Neutrophil (primary cell): Measurements from ENCODE around the gene CD70.
A peak's percentile ranks its signal among the peaks of the same experiment; 100 is the strongest.
"Not testable (repeated sequence)": the region's sequence is repeated elsewhere in the genome, so short reads cannot be mapped to it uniquely, and the experiment has no call there.

Experiments
- H3K27ac ChIP-seq: fragments of 200-600 bp; sonication (generic); 2 replicates; pipeline ENCODE4 v1.5.1; 2016; ENCODE audit warnings: mild to moderate bottlenecking, moderate library complexity
- H3K27me3 ChIP-seq: fragments of 200-600 bp; sonication (generic); 2 replicates; pipeline ENCODE4 v1.6.0; 2016; ENCODE audit warnings: mild to moderate bottlenecking
- H3K36me3 ChIP-seq: fragments of 200-600 bp; sonication (generic); 2 replicates; pipeline ENCODE4 v1.5.1; 2017
- H3K4me1 ChIP-seq, 2 experiments: fragments of 200-600 bp in 1 of 2; sonication (generic) in 1 of 2; 1 replicate in 1 of 2; 2 replicates in 1 of 2; pipeline versions ENCODE4 v1.5.1 to v1.6.1; 2013 to 2016; ENCODE audit warnings: low read depth in 1 of 2, low read length in 1 of 2, mild to moderate bottlenecking in 1 of 2, moderate library complexity in 1 of 2; ENCODE audit not compliant: control insufficient read depth in 1 of 2, insufficient read depth in 1 of 2
- H3K4me3 ChIP-seq, 2 experiments: fragments of 200-600 bp in 1 of 2; sonication (generic) in 1 of 2; 1 replicate in 1 of 2; 2 replicates in 1 of 2; pipeline ENCODE4 v1.5.1; 2013 to 2016; ENCODE audit warnings: low read depth in 1 of 2, low read length in 1 of 2, mild to moderate bottlenecking in 1 of 2, moderate library complexity in 1 of 2
- H3K9me3 ChIP-seq: fragments of 200-600 bp; sonication (generic); 2 replicates; pipeline ENCODE4 v1.5.1; 2016
- TF ChIP-seq, protein P1 (sequence below): fragments of 200-600 bp; sonication (generic); IDR thresholded peaks from 2 replicates; pipeline ENCODE4 v1.5.1; 2016; ENCODE audit warnings: antibody characterized with exemption

CD70 gene, protein sequence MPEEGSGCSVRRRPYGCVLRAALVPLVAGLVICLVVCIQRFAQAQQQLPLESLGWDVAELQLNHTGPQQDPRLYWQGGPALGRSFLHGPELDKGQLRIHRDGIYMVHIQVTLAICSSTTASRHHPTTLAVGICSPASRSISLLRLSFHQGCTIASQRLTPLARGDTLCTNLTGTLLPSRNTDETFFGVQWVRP

DNA sequence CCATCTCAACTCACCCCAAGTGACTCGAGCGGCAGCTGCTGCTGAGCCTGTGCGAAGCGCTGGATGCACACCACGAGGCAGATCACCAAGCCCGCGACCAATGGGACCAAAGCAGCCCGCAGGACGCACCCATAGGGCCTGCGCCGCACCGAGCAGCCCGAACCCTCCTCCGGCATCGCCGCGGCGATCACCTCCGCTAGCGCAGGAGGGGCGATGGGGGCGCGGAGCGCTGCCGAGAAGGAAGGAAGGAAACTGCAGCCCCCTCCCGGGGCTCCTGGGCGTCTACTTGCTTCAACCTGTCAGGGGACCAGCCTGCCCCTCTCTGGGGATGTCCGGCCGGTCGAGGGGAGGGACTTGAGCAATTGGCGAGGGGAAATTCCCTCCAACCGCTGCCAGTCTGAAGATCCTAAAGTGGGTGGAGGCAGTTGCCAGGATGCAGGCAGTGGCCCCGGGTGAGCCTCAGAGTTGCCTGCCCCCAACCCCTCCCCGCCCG is at the start of gene CD70:
Gene CD70 (minus strand): TSS at position 324 of the 493 bp plus-strand sequence. CDS start 148 bp downstream, at position 176.
- Histone ChIP-seq H3K4me1 (no peaks in the 10 kb centered on the region), H3K27ac (no peak within 1 kb of the TSS), H3K4me3 (no peak within 1 kb of the TSS), H3K9me3 (no peaks in the 10 kb centered on the region), H3K27me3 (peaks cover 98% of the 10 kb centered on the region), H3K36me3 (no peaks in the 10 kb centered on the region)
- TF ChIP-seq, protein P1, sequence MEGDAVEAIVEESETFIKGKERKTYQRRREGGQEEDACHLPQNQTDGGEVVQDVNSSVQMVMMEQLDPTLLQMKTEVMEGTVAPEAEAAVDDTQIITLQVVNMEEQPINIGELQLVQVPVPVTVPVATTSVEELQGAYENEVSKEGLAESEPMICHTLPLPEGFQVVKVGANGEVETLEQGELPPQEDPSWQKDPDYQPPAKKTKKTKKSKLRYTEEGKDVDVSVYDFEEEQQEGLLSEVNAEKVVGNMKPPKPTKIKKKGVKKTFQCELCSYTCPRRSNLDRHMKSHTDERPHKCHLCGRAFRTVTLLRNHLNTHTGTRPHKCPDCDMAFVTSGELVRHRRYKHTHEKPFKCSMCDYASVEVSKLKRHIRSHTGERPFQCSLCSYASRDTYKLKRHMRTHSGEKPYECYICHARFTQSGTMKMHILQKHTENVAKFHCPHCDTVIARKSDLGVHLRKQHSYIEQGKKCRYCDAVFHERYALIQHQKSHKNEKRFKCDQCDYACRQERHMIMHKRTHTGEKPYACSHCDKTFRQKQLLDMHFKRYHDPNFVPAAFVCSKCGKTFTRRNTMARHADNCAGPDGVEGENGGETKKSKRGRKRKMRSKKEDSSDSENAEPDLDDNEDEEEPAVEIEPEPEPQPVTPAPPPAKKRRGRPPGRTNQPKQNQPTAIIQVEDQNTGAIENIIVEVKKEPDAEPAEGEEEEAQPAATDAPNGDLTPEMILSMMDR = no peak

DNA sequence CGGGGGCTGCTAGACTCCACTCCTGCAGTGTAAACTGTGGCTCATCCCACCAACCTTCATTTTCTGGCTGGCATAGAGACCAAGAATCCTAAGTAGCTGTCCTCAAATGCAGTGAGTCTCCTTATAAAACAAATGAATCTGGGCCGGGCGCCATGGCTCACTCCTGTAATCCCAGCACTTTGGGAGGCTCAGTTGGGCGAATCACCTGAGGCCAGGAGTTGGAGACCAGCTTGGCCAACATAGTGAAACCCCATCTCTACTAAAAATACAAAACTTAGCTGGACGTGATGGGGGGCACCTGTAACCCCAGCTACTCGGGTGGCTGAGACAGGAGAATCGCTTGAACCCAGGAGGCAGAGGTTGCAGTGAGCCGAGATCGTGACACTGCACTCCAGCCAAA is 49.4 kb upstream of the CD70 start:
- peaks cover 66% of the 10 kb centered on the region for H3K27me3 ChIP-seq
- H3K9me3 ChIP-seq, H3K27ac ChIP-seq, H3K4me3 ChIP-seq, H3K36me3 ChIP-seq: not testable (repeated sequence)
- H3K4me1 ChIP-seq = peaks cover 12 to 14% of the 10 kb centered on the region in 2 experiments

DNA sequence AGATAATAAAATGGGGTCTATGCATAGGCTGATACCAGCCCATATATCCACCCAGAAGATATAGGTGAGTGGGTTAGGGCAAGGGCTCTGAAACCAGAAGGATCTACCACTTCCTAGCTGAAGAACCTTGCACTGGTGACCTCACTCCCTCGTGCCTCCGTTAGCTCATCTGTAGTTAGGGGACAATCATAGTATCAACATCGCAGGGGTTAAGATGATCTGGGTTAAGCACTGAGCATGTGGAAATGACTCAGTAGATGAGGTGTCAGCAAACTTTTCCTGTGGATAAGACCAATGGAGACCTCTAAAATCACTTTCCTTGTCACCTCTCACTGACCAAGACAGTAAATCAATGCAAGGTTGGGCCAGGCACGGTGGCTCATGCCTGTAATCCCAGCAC is 48.5 kb upstream of the CD70 start:
- H3K9me3 ChIP-seq = no peaks in the 10 kb centered on the region
- TF ChIP-seq, protein P1 = no peak
- H3K27ac ChIP-seq = no peak overlapping the region

DNA sequence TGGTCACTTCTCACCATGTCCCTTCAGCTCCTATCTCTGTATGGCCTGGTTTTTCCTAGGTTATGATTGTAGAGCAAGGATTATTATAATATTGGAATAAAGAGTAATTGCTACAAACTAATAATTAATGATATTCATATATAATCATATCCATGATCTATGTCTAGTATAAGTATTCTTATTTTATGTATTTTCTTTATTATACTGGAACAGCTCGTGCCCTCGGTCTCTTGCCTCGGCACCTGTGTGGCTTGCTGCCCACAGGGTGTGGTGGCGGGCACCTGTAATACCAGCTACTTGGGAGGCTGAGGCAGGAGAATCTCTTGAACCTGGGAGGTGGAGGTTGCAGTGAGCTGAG is 42.5 kb upstream of the CD70 start:
- H3K36me3 ChIP-seq, H3K9me3 ChIP-seq, H3K27ac ChIP-seq, H3K4me3 ChIP-seq, H3K4me1 ChIP-seq: not testable (repeated sequence)
- H3K27me3 ChIP-seq = peaks cover 27% of the 10 kb centered on the region

More for the DNA sequence above, 48.5 kb upstream of the CD70 start:
- H3K4me1 ChIP-seq = peaks cover 12 to 14% of the 10 kb centered on the region in 2 experiments
- no peak overlapping the region for H3K4me3 ChIP-seq
- no peaks in the 10 kb centered on the region for H3K36me3 ChIP-seq
- H3K27me3 ChIP-seq = peaks cover 59% of the 10 kb centered on the region

DNA sequence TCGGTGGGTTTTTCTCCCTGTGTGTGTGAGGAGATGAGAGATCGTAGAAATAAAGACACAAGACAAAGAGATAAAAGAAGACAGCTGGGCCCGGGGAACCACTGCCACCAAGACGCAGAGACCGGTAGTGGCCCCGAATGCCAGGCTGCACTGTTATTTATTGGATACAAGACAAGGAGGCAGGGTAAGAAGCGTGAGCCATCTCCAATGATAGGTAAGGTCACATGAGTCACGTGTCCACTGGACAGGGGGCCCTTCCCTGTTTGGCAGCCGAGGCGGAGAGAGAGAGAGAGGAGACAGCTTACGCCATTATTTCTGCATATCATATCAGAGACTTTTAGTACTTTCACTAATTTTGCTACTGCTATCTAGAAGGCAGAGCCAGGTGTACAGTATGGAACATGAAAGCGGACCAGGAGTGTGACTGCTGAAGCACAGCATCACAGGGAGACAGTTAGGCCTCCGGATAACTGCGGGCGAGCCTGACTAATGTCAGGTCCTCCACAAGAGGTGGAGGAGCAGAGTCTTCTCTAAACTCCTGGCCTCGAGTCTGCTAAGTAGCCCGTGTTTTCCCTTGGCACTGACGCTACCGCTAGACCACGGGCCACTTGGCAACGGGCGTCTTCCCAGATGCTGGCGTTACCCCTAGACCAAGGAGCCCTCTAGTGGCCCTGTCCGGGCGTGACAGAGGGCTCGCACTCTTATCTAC is 42.0 kb upstream of the CD70 start:
- not testable (repeated sequence) for H3K9me3 ChIP-seq, H3K27ac ChIP-seq, H3K4me1 ChIP-seq, H3K4me3 ChIP-seq, H3K36me3 ChIP-seq
- TF ChIP-seq, protein P1 = peak; percentile 76
- peaks cover 22% of the 10 kb centered on the region for H3K27me3 ChIP-seq

DNA sequence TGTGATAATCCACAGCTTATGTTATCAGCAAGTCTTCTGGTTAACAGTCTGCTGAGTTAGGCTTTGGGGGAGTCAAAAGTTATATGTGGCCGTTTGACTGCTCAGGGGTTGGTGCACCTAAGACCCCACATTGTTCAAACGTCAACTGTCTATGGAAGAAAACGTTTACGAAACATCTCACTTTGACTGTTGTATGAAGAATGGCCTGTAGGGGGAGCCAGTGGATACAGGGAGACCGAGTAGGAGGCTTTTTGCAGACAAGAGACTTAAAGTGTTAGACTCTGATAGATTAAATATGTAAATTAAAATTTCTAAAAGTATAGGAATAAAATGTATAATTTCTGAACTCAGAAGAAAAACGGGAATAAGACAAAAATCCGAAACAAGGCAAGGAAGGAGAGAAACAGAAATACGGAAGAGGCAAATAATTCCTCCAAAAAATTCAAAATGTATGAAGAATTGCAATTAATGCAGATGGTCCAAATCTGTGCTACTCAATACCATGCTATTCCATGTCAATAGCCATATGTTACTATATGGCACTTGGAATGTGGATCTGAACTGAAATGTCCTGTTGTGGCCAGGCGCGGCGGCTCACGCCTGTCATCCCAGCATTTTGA is 41.2 kb upstream of the CD70 start:
- Histone ChIP-seq H3K9me3 (no peaks in the 10 kb centered on the region), H3K4me1 (peaks cover 2% of the 10 kb centered on the region in 2 experiments), H3K36me3 (no peaks in the 10 kb centered on the region), H3K27ac (no peak overlapping the region), H3K27me3 (peaks cover 17% of the 10 kb centered on the region), H3K4me3 (no peak overlapping the region)
- TF ChIP-seq, protein P1 = peak; percentile 86
